BJ (cell line): ENCODE data around the gene BORCS5. TPM values are rescaled to one million over a fixed set of nuclear protein-coding genes. Genes with fewer than 3 reads are reported as not detected.

Experiments used
- CTCF ChIA-PET: fragments of 350-600 bp; formaldehyde crosslinking; extraction: SDS; loops from one replicate; lab custom pipeline; 2021; ENCODE audit warnings: antibody characterized with exemption, inconsistent platforms; lab: Yijun Ruan, JAX
- POLR2A ChIA-PET: fragments of 300-600 bp; sonication (Branson Sonifier 250); formaldehyde crosslinking; extraction: SDS; loops from one replicate; lab custom pipeline; 2021; ENCODE audit warnings: antibody characterized with exemption; lab: Charles Lee
- DNase-seq: peaks from one replicate; pipeline ENCODE4 v3.0.0-alpha.2; 2011; ENCODE audit warnings: low read depth
- H3K27me3 ChIP-seq: 2 replicates; pipeline ENCODE4 v1.6.0; 2011; ENCODE audit warnings: low read length; ENCODE audit not compliant: control insufficient read depth, insufficient read depth
- H3K36me3 ChIP-seq: 2 replicates; pipeline ENCODE4 v1.5.1; 2011; ENCODE audit warnings: low read length; ENCODE audit not compliant: control insufficient read depth, insufficient read depth
- H3K4me3 ChIP-seq: 2 replicates; pipeline ENCODE4 v1.5.1; 2011; ENCODE audit warnings: low read depth, mild to moderate bottlenecking, control low read depth, low read length
- CTCF ChIP-seq: IDR thresholded peaks from 2 replicates; pipeline ENCODE4 v1.5.1; 2011; ENCODE audit warnings: low read depth, mild to moderate bottlenecking, control low read depth, inconsistent platforms, low read length, moderate library complexity; ENCODE audit not compliant: insufficient read depth
- polyA plus RNA-seq: library from polyadenylated mRNA; depleted of rRNA; stranded (reverse); fragments of >200 nt; gene quantifications from 2 replicates; pipeline ENCODE4 v1.2.3, GENCODE V29; 2011

BORCS5 gene
- polyA plus RNA-seq, 1 experiment: 11.9 TPM

DNA sequence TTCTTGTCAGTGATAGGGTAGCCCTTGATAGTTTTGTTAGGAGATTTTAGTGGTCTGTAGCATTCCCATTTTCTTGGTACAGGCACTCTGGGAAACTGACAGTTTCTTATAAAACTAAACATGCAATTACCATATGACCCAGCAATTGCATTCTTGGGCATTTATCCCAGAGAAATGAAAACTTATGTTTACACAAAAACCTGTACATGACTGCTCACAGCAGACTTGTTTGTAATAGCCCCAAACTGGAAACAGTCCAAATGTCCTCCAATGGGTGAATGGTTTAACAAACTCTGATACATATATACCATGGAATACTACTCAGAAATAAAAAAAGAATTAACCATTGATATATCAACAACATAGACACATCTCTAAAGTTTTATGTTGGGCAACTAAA is 75.5 kb downstream of the BORCS5 start:
- no peak for TF ChIP-seq CTCF
- peak; percentile 59 for DNase-seq
- POLR2A ChIA-PET: no interaction called here
- no peaks in the 10 kb centered on the region for H3K27me3 ChIP-seq
- H3K36me3 ChIP-seq: no peaks in the 10 kb centered on the region
- no peak overlapping the region for H3K4me3 ChIP-seq
- CTCF ChIA-PET: interaction anchor here (1.1 kb wide), 1 partner anchor 10 kb away, joined by 4 read pairs; no protein-coding TSS in a partner anchor

DNA sequence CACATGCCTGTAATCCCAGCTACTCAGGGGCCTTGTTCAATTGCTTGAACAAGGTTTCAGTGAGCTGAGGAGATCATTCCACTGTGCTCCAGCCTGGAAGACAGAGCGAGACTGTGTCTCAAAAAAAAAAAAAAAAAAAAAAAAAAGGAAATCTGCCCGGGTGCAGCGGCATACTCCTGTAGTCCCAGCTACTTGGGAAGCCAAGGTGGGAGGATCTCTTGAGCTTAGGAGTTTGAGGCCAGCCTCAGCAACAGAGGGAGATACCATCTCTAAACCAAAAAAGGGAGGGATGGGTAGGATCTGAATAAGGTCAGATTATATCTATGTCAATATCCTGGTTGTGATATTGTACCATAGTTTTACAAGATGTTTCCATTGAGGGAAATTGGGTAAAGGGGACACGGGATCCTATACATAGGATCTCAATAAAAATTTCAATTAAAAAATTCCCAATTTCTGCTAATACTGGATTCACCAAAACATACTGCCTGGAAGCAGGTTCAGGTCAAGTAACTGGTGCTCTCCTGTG is 76.4 kb downstream of the BORCS5 start:
- no peaks in the 10 kb centered on the region for H3K36me3 ChIP-seq
- no peaks in the 10 kb centered on the region for H3K27me3 ChIP-seq
- no peak for TF ChIP-seq CTCF
- DNase-seq: no peak
- ChIA-PET CTCF (interaction anchor here (0.6 to 1.9 kb wide), 4 partner anchors 8 to 222 kb away, joined by 3 to 6 read pairs (median 5); partner anchors contain the start of gene DUSP16), POLR2A (interaction anchor here (0.7 kb wide), 1 partner anchor 16 kb away, joined by 19 read pairs; no protein-coding TSS in a partner anchor)
- H3K4me3 ChIP-seq: no peak overlapping the region

- H3K27me3 ChIP-seq: no peaks in the 10 kb centered on the region
- no peak for DNase-seq
- no peak overlapping the region for H3K4me3 ChIP-seq
- H3K36me3 ChIP-seq: no peaks in the 10 kb centered on the region
- TF ChIP-seq CTCF: no peak
- ChIA-PET POLR2A (no interaction called here), CTCF (interaction anchor here (0.9 kb wide), 1 partner anchor 308 kb away, joined by 3 read pairs; no protein-coding TSS in a partner anchor)
Observed at GRCh38 chr12:12436831-12437345, 80.0 kb downstream of the BORCS5 start.

GRCh38 chr12:12439636-12440035 is 82.8 kb downstream of the BORCS5 start:
- Histone ChIP-seq H3K36me3 (no peaks in the 10 kb centered on the region), H3K27me3 (no peaks in the 10 kb centered on the region), H3K4me3 (no peak overlapping the region)
- ChIA-PET CTCF (no interaction called here), POLR2A (no interaction called here)
- TF ChIP-seq CTCF: no peak
- no peak for DNase-seq

- Histone ChIP-seq H3K36me3 (no peaks in the 10 kb centered on the region), H3K27me3 (no peaks in the 10 kb centered on the region), H3K4me3 (no peak overlapping the region)
- TF ChIP-seq CTCF: no peak
- no peak for DNase-seq
- POLR2A ChIA-PET: no interaction called here
- CTCF ChIA-PET: interaction anchor here (1.0 kb wide), 1 partner anchor 63 kb away, joined by 3 read pairs; no protein-coding TSS in a partner anchor
Observed at GRCh38 chr12:12440784-12441428, 84.0 kb downstream of the BORCS5 start.
